GM12878 (cell line): ENCODE results near the gene LRRC4B.

Experiments used
- CBX5 ChIP-seq: sonication (generic); IDR thresholded peaks from 2 replicates; pipeline ENCODE4 v1.6.1; 2016; ENCODE audit warnings: low read depth, moderate library complexity, mild to moderate bottlenecking, inconsistent platforms
- MTA3 ChIP-seq: IDR thresholded peaks from 2 replicates; pipeline ENCODE4 v1.6.1; 2012; ENCODE audit warnings: low read length, inconsistent platforms, borderline replicate concordance
- NFXL1 ChIP-seq: fragments of 450-650 bp; IDR thresholded peaks from 2 replicates; pipeline ENCODE4 v1.6.1; 2017; ENCODE audit warnings: antibody characterized with exemption, mild to moderate bottlenecking, borderline replicate concordance
- PAX8 ChIP-seq: fragments of 450-650 bp; IDR thresholded peaks from 2 replicates; pipeline ENCODE4 v1.6.1; 2017; ENCODE audit warnings: mild to moderate bottlenecking, moderate library complexity
- POLR2AphosphoS5 ChIP-seq: IDR thresholded peaks from 2 replicates; pipeline ENCODE4 v1.6.1; 2011; ENCODE audit warnings: mild to moderate bottlenecking, low read length, inconsistent platforms
- SIN3A ChIP-seq: IDR thresholded peaks from 2 replicates; pipeline ENCODE4 v1.6.1; 2012; ENCODE audit warnings: low read depth, low read length, improper control_type of control experiment
- SUZ12 ChIP-seq: fragments of 200-600 bp; sonication (generic); IDR thresholded peaks from one replicate; pipeline ENCODE4 v1.6.1; 2018; ENCODE audit warnings: antibody characterized with exemption, mild to moderate bottlenecking; ENCODE audit not compliant: unreplicated experiment
- TARDBP ChIP-seq: IDR thresholded peaks from 2 replicates; pipeline ENCODE4 v1.6.1; 2016; ENCODE audit warnings: borderline replicate concordance
- TCF12 ChIP-seq: IDR thresholded peaks from 2 replicates; pipeline ENCODE4 v1.6.1; 2011; ENCODE audit warnings: low read depth, mild to moderate bottlenecking, low read length
- ZNF274 ChIP-seq: IDR thresholded peaks from one replicate; pipeline ENCODE4 v1.8.0; 2011; ENCODE audit not compliant: insufficient read length, insufficient read depth
- TF ChIP-seq, protein P1 (sequence below): fragments of 450-650 bp; IDR thresholded peaks from 2 replicates; pipeline ENCODE4 v1.6.1; 2017; ENCODE audit warnings: antibody characterized with exemption, mild to moderate bottlenecking, moderate library complexity
- TF ChIP-seq, protein P2 (sequence below), 3 experiments: IDR thresholded peaks in 2 of 3; conservative IDR thresholded peaks in 1 of 3; 2 replicates each; pipeline ENCODE4 v1.5.1; 2011; ENCODE audit warnings: low read depth in 3 of 3, low read length in 3 of 3, mild to moderate bottlenecking in 3 of 3, control low read depth in 2 of 3, moderate library complexity in 2 of 3, inconsistent platforms in 1 of 3, mixed read lengths in 1 of 3; ENCODE audit not compliant: control insufficient read depth in 2 of 3, insufficient read depth in 1 of 3; ENCODE audit errors: extremely low read depth in 1 of 3
- TF ChIP-seq, protein P3 (sequence below): fragments of 450-650 bp; IDR thresholded peaks from 2 replicates; pipeline ENCODE4 v1.6.1; 2017; ENCODE audit warnings: mild to moderate bottlenecking, moderate library complexity

DNA sequence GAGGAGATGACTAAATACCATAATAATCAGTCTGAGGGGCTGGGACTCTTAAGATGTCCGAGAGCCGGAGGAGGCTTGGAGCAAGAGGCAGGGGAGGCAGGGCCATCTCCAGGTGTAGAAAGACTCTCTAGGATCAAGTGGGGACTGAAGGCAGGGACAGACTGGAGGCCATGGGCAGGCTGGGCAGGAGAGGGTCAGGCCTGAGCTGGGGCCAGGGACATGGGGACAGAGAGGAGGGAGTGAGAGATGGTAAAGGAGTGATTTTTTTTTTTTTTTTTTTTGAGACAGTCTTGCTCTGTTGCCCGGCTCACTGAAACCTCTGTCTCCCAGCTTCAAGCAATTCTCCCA, 59.4 kb downstream of the LRRC4B start:
- no peak for TF ChIP-seq NFXL1
- no peak for TF ChIP-seq MTA3
- TF ChIP-seq SUZ12 = no peak
- TF ChIP-seq CBX5 = no peak
- no peak for TF ChIP-seq TARDBP
- TF ChIP-seq POLR2AphosphoS5 = no peak
- TF ChIP-seq, protein P1, sequence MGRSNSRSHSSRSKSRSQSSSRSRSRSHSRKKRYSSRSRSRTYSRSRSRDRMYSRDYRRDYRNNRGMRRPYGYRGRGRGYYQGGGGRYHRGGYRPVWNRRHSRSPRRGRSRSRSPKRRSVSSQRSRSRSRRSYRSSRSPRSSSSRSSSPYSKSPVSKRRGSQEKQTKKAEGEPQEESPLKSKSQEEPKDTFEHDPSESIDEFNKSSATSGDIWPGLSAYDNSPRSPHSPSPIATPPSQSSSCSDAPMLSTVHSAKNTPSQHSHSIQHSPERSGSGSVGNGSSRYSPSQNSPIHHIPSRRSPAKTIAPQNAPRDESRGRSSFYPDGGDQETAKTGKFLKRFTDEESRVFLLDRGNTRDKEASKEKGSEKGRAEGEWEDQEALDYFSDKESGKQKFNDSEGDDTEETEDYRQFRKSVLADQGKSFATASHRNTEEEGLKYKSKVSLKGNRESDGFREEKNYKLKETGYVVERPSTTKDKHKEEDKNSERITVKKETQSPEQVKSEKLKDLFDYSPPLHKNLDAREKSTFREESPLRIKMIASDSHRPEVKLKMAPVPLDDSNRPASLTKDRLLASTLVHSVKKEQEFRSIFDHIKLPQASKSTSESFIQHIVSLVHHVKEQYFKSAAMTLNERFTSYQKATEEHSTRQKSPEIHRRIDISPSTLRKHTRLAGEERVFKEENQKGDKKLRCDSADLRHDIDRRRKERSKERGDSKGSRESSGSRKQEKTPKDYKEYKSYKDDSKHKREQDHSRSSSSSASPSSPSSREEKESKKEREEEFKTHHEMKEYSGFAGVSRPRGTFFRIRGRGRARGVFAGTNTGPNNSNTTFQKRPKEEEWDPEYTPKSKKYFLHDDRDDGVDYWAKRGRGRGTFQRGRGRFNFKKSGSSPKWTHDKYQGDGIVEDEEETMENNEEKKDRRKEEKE = no peak
- no peak for TF ChIP-seq TCF12
- TF ChIP-seq, protein P2, sequence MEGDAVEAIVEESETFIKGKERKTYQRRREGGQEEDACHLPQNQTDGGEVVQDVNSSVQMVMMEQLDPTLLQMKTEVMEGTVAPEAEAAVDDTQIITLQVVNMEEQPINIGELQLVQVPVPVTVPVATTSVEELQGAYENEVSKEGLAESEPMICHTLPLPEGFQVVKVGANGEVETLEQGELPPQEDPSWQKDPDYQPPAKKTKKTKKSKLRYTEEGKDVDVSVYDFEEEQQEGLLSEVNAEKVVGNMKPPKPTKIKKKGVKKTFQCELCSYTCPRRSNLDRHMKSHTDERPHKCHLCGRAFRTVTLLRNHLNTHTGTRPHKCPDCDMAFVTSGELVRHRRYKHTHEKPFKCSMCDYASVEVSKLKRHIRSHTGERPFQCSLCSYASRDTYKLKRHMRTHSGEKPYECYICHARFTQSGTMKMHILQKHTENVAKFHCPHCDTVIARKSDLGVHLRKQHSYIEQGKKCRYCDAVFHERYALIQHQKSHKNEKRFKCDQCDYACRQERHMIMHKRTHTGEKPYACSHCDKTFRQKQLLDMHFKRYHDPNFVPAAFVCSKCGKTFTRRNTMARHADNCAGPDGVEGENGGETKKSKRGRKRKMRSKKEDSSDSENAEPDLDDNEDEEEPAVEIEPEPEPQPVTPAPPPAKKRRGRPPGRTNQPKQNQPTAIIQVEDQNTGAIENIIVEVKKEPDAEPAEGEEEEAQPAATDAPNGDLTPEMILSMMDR (IDR thresholded peaks at IDR 0.05 in 2 of 3, conservative IDR thresholded peaks at IDR 0.05 in 1 of 3; ENCODE audit: control insufficient read depth in 2 of 3, extremely low read depth in 1 of 3, insufficient read depth in 1 of 3, low read depth in 3 of 3, low read length in 3 of 3) = no peak
- TF ChIP-seq SIN3A = no peak
- TF ChIP-seq, protein P3, sequence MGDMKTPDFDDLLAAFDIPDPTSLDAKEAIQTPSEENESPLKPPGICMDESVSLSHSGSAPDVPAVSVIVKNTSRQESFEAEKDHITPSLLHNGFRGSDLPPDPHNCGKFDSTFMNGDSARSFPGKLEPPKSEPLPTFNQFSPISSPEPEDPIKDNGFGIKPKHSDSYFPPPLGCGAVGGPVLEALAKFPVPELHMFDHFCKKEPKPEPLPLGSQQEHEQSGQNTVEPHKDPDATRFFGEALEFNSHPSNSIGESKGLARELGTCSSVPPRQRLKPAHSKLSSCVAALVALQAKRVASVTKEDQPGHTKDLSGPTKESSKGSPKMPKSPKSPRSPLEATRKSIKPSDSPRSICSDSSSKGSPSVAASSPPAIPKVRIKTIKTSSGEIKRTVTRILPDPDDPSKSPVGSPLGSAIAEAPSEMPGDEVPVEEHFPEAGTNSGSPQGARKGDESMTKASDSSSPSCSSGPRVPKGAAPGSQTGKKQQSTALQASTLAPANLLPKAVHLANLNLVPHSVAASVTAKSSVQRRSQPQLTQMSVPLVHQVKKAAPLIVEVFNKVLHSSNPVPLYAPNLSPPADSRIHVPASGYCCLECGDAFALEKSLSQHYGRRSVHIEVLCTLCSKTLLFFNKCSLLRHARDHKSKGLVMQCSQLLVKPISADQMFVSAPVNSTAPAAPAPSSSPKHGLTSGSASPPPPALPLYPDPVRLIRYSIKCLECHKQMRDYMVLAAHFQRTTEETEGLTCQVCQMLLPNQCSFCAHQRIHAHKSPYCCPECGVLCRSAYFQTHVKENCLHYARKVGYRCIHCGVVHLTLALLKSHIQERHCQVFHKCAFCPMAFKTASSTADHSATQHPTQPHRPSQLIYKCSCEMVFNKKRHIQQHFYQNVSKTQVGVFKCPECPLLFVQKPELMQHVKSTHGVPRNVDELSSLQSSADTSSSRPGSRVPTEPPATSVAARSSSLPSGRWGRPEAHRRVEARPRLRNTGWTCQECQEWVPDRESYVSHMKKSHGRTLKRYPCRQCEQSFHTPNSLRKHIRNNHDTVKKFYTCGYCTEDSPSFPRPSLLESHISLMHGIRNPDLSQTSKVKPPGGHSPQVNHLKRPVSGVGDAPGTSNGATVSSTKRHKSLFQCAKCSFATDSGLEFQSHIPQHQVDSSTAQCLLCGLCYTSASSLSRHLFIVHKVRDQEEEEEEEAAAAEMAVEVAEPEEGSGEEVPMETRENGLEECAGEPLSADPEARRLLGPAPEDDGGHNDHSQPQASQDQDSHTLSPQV = no peak
- TF ChIP-seq ZNF274 = no peak
- no peak for TF ChIP-seq PAX8
